ENCODE measurements around the gene RAD54L.
"Not testable (repeated sequence)": the region's sequence is repeated elsewhere in the genome, so short reads cannot be mapped to it uniquely, and the experiment has no call there.

The RAD54L gene

GRCh38 chr1:46247436-46248121, at the start of gene RAD54L:
Gene RAD54L (plus strand): TSS chr1:46247763. CDS start chr1:46248406, 643 bp downstream.
- DNase-seq (ENCODE audit: low read depth), result peak; percentile 94

- DNase-seq (ENCODE audit: low read depth), result peak; percentile 45
Measured at GRCh38 chr1:46197964-46198811, 49.4 kb upstream of the RAD54L start, which contains the start of gene POMGNT1. Gene POMGNT1 (minus strand): TSS chr1:46198434. CDS start chr1:46197821, 613 bp downstream.

GRCh38 chr1:46199233-46199749, 48.3 kb upstream of the RAD54L start:
- no peak for DNase-seq (ENCODE audit: low read depth)

- DNase-seq (ENCODE audit: low read depth), result no peak
Measured at GRCh38 chr1:46203738-46204405, 43.7 kb upstream of the RAD54L start.

GRCh38 chr1:46204406-46204742, 43.2 kb upstream of the RAD54L start:
- DNase-seq (ENCODE audit: low read depth), result no peak

GRCh38 chr1:46205141-46205540, 42.4 kb upstream of the RAD54L start:
- DNase-seq (ENCODE audit: low read depth), result no peak

GRCh38 chr1:46205791-46206190, 41.8 kb upstream of the RAD54L start:
- DNase-seq (ENCODE audit: low read depth), result no peak

GRCh38 chr1:46206399-46206798, 41.2 kb upstream of the RAD54L start:
- no peak for DNase-seq (ENCODE audit: low read depth)

GRCh38 chr1:46210561-46210960, 37.0 kb upstream of the RAD54L start:
- DNase-seq (ENCODE audit: low read depth), result no peak

GRCh38 chr1:46211051-46211450, 36.5 kb upstream of the RAD54L start:
- DNase-seq (ENCODE audit: low read depth), result no peak

GRCh38 chr1:46215504-46215903, 32.1 kb upstream of the RAD54L start:
- DNase-seq (ENCODE audit: low read depth), result no peak

GRCh38 chr1:46218443-46218842, 29.1 kb upstream of the RAD54L start:
- DNase-seq (ENCODE audit: low read depth), result no peak

- DNase-seq (ENCODE audit: low read depth), result no peak
Measured at GRCh38 chr1:46219551-46220520, 27.7 kb upstream of the RAD54L start.

- no peak for DNase-seq (ENCODE audit: low read depth)
Measured at GRCh38 chr1:46220808-46221207, 26.8 kb upstream of the RAD54L start.

GRCh38 chr1:46221749-46222148, 25.8 kb upstream of the RAD54L start:
- no peak for DNase-seq (ENCODE audit: low read depth)

- DNase-seq (ENCODE audit: low read depth), result not testable (repeated sequence)
Measured at GRCh38 chr1:46223055-46223454, 24.5 kb upstream of the RAD54L start.

- no peak for DNase-seq (ENCODE audit: low read depth)
Measured at GRCh38 chr1:46223472-46223943, 24.1 kb upstream of the RAD54L start.

GRCh38 chr1:46224966-46225365, 22.6 kb upstream of the RAD54L start:
- no peak for DNase-seq (ENCODE audit: low read depth)

- not testable (repeated sequence) for DNase-seq (ENCODE audit: low read depth)
Measured at GRCh38 chr1:46231231-46231630, 16.3 kb upstream of the RAD54L start.

GRCh38 chr1:46236882-46237281, 10.7 kb upstream of the RAD54L start:
- DNase-seq (ENCODE audit: low read depth), result no peak

GRCh38 chr1:46238865-46239264, 8.7 kb upstream of the RAD54L start:
- not testable (repeated sequence) for DNase-seq (ENCODE audit: low read depth)

Data from stimulated activated CD8-positive, alpha-beta memory T cell treated with anti-CD3 and anti-CD28 coated beads, Interleukin-7, amount 100 ng/mL, for 24 hours (primary cell).